Fibroblast of skin of right biceps (primary cell): ENCODE results near the gene DNAH6.
"Not testable (repeated sequence)": the region's sequence is repeated elsewhere in the genome, so short reads cannot be mapped to it uniquely, and the experiment has no call there.

Experiments used
- DNase-seq: peaks from one replicate; pipeline ENCODE4 v3.0.0-alpha.2; 2013

DNAH6 gene

DNA sequence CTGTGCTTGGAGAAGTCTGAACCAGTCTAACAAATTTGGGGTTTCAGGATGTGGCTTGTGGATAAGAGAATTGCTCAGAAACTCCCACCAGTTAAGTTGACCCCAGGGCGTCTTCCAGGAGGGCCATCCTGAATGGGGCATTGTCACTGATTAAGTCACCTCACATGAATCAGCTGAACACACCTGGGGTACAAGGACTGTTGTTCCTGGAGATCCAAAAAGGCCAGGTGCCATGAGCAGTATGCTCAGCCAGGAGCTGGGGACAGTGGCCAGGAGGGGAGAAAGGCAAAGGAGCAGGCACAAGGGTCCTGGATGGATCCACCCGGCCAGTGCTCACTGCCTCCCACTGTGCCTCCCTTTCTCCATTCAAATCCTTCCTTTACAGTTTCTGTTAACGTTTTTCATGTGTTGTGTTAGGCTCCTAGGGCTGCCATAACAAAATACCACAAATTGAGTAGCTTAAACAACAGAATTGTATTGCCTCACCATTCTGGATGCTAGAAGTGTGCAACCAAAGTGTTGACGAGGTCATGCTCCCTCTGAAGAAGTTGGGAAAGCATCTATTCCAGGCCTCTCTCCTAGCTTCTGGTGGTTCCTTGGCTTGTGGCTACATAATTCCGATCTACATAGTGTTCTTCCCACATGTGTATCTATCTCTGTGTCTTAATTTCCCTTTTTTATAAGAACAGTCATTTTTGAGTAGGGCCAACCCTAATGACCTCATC is 331.2 kb downstream of the DNAH6 start:
- DNase-seq = no peak

DNA sequence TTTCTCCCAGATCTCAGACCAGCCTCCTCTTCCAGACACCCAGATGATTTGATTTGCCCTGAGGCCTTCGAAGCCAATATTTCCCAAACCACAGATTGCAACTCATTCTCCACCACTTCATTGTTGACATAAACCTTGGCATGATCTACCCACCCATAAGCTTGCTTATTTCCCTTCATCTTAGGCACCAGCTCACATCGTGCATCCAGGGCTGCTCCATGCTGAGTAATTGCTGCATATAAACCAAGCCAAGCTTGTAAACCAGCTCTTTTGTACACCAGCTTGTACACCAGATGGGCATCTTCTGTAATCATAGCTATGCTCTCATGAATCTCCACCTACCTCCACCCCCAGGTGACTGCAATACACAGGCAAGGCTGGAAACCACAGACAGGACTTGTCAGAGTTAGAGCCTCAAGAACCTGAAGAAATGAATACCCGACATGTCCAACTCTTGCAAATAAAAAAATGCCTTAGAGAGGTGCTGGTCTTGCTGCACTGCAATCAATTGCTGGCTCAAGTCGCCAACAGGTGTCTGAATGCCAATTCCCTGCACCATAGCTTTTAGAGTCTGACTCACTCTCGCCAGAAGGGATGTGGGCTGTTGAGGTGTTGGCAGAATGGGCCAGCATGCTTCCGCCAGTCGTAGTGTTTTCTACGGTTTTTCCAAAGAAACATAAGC is 333.1 kb downstream of the DNAH6 start:
- DNase-seq = no peak

DNA sequence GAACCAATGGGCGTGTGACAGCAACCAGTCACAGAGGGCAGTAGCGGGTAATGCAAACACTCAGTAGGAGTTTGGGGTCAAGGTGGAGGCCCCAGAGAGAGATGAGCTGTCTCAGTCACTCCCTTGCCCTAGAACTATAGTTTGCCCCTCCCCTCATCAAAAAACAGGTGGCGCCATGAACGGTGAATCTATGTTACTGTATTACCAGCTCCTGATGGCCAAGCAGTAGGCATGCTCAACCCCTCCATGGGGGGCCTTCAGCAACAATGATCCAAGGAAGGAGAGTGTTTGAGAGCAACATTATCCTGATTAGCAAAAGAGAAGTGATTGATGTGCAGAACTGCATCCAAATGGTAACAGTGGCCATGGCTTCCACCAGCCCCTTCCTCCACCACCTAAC is 334.2 kb downstream of the DNAH6 start:
- DNase-seq = no peak

DNA sequence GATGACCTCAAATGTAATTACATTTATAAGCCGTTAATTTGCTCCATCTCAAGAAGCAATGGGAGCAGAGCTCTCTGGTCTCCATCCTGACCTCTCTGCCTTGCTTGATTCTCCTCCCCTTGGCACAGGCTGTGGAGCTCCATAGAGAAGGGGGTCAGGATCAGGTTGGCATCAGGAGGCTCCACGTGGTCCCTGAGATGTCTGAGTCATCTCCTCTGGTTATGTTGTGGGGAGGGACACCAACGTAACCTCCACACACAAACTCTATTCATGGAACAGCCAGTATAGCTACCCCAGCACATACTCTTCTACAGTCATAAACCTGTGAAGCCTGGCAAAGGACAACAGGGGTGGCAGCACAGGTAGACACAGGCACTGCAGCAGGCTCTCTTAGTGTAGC is 335.6 kb downstream of the DNAH6 start:
- DNase-seq = no peak

DNA sequence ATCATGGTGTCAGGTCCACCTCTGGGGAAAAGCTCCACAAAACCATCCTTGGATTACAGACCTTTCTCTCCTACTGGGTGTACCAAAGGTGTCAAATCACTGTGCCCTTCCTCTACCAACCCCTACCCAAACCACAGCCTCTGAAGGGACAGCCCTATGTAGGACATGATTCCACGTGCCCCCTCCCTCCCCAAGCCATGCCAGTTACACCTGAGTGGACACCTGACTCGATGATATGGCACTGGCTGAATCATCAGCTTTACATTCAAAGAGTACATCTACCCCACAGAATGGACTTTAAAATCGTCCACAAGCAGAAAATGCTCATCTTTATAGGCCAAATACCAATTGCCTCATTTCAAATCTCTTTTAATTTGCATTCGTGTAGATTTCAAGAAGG is 338.6 kb downstream of the DNAH6 start:
- DNase-seq = no peak

DNA sequence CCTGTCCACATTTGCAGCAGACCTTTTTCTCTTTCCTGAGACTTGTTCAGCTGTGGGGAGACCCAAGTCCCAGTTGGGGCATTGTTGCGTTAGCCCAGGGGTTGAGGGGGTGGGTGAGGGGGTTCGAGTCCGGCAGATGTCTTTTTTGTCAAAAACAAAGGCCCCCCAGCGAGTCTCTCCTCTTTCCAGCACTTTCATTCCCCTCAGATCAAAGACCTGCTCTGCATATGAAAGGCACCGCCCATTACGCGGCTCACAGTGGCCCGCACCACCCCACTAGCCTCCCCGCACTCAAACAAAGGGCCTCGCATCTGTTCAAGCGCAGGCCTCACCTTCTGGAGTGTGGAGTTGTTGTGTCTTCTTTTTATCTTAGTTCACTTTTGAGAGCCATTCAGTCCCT is 339.4 kb downstream of the DNAH6 start:
- no peak for DNase-seq

DNA sequence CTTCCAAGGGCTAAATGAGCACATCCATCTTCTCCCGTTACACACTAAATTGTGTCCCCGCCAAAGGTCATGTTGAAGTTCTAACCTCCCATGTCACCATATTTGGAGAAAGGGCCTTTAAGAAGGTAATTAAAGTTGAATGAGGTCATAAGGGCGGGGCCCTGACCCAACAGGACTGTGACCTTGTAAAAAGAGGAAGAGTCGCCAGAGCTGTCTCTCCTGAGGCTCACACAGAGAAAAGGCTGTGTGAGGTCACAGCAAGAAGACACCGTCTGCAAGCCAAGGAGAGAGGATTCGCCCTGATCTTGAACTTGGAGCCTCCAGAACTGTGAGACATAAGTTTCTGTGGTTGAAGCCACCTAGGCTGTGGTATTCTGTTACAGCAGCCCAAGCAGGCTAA is 340.5 kb downstream of the DNAH6 start:
- no peak for DNase-seq

DNA sequence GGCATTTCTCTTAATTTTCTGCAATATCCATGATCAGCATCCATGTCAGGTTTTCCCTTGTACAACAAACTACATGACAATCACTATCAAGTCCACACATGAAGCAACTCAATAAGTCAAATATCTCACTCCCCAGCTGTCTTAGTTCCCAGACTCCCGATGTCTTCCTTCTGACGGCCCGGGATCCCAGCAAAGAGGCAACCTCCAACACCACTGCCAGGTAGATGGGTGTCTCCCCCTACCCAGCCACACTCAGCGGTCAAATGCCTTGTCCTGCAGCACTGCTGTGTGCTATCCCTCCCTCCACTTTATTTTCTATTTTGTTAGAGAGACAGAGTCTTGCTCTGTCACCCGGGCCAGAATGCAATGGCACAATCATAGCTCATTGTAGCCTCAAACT is 341.3 kb downstream of the DNAH6 start:
- no peak for DNase-seq

DNA sequence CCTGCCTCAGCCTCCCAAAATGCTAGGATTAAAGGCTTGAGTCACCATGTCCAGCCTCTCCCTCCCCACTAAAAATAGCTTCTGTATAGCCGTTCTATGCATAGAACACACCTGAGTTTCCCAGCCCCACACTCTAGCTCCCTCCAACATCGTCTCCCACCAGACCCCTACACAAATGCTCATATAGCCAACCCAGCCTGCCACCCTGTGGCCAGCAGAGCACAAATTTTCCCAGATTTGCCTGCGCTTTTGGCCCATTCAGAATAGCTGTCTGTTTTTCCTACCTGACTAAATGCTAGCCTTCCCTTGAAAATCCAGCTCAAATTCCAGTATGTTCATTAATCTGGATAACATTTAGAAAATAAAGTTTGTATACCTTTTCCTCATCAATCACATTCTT is 341.8 kb downstream of the DNAH6 start:
- no peak for DNase-seq

DNA sequence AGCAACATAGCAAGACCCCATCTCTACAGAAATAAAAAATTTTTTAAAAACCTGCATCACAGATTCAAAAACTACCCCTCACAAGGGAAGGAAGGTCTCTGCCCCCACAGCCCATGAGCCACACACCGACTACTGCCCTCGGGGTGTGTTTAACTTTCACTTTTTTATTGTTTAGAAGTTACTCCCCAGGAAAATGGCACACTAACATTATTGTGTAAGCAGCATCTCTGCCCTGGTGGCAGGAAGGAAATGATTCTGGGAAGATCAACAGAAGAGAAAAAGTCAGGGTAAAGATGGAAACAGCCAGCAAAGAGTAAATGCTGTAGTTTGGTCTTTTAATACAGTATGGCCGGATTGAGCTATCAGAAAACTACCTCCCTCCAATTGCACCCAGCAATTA is 342.6 kb downstream of the DNAH6 start:
- no peak for DNase-seq

DNA sequence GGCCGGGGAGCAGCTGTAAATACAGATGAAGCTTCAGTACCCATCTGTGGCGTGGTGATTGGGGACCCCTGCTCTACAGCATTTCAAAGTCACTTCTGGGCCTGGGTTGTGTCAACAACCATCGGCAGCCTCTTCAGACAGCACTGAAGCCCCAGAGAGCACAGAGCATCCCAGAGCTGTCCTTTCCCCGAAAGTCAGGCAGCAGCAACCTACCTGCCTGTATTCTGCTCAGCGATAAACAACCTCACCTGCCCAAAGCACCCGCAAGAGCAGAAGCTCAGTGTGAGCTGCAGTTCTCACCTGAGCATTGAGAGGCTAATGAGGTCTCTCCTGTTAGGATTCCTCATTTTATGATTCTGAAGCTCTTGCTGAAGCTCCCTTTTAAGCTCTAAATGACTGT is 345.2 kb downstream of the DNAH6 start:
- no peak for DNase-seq

DNA sequence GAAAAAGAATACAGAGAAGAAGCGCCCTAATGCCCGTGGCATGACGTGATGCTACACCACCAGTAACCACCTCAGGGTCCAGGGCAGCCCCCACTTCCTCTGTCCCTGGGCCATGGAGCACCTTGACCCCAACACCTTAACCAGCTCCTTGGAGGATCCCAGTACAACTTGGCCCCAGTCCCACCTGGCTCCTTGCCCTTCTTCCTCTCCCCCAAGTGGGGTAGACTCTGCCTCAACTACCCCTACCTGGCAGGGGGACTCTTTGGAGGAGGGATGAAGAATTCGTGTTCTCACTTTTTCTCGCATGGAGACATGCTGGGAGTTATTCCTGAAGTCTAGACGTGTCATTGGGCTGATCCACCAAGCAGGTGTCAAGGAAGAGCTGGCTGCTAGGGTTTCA is 345.7 kb downstream of the DNAH6 start:
- DNase-seq = no peak

DNA sequence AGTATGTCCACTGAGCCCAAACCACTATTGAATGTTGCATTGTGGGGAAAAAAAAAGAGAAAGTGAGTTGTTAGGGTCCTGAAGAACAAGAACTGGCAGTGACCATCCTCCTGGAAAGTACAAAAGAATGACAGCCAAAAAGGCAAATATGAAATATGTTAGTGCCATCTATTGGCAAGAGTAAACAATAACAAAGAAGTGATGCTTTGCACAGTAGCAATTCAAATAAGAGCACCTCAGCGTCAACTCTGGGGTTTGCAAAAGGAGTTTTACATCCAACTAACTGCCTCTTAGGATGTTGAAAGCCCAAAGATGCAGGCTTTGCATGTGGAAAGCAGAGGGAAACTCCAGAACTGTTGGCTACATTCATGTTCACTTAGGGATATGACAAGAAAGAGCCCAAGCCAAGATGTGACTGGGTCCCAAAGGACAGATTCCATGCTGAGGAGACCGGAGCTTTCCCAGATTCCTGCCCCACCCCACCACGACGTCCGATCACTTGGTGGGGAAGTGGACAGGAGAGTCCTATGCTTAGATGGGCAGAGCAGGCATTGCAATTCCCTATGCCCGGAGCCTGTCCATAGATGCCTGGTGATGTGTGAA is 349.0 kb downstream of the DNAH6 start:
- peak; percentile 35 for DNase-seq

DNA sequence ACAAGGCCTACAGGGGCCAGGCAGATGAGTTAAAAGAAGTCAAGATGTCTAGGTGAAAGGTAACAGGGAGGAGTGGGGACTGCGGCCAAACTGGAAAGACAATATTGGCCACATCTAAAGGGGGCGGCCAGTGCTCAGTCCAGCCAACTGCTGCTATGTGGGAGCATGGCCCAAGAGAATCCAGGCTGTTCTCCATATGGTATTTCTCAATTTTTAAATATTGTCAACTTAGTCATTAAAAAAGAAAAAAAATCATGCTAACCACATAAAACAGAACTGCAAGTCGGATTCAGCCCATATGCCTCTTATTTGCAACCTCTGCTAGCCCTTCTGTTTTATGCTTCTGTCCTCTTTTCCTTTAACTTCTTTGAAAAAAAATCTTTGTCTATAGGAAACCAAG is 349.8 kb downstream of the DNAH6 start:
- no peak for DNase-seq

DNA sequence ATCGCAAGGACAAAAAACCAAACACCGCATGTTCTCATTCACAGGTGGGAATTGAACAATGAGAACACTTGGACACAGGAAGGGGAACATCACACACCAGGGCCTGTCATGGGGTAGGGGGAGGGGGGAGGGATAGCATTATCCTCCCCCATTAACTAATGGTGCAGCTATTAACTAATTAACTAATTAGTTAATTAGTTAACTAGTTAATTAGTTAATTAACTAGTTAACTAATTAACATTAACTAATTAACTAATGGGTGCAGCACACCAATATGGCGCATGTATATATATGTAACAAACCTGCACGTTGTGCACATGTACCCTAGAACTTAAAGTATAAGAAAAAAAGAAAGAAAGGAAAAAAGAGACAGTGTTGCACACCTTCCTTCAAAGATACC is 352.0 kb downstream of the DNAH6 start:
- not testable (repeated sequence) for DNase-seq
